NB4 (cell line): ENCODE results near the gene YBX1.

Experiments used
- DNase-seq: peaks from one replicate; pipeline ENCODE4 v3.0.0; 2010; ENCODE audit warnings: low read depth
- H3K4me3 ChIP-seq: one replicate; pipeline ENCODE4 v1.5.1; 2011; ENCODE audit warnings: mild to moderate bottlenecking, low read depth, low read length, moderate library complexity
- MYC ChIP-seq: IDR thresholded peaks from 2 replicates; pipeline ENCODE4 v1.6.1; 2011; ENCODE audit warnings: low read depth, low read length
- POLR2A ChIP-seq: IDR thresholded peaks from 2 replicates; pipeline ENCODE4 v1.6.1; 2011; ENCODE audit warnings: mild to moderate bottlenecking; ENCODE audit not compliant: insufficient read length; ENCODE audit errors: extremely low read depth
- TF ChIP-seq, protein P1 (sequence below): IDR thresholded peaks from 2 replicates; pipeline ENCODE4 v1.6.1; 2011; ENCODE audit warnings: low read depth, low read length
- TF ChIP-seq, protein P2 (sequence below): IDR thresholded peaks from one replicate; pipeline ENCODE4 v1.5.1; 2012; ENCODE audit warnings: low read depth, low read length

The YBX1 gene

DNA sequence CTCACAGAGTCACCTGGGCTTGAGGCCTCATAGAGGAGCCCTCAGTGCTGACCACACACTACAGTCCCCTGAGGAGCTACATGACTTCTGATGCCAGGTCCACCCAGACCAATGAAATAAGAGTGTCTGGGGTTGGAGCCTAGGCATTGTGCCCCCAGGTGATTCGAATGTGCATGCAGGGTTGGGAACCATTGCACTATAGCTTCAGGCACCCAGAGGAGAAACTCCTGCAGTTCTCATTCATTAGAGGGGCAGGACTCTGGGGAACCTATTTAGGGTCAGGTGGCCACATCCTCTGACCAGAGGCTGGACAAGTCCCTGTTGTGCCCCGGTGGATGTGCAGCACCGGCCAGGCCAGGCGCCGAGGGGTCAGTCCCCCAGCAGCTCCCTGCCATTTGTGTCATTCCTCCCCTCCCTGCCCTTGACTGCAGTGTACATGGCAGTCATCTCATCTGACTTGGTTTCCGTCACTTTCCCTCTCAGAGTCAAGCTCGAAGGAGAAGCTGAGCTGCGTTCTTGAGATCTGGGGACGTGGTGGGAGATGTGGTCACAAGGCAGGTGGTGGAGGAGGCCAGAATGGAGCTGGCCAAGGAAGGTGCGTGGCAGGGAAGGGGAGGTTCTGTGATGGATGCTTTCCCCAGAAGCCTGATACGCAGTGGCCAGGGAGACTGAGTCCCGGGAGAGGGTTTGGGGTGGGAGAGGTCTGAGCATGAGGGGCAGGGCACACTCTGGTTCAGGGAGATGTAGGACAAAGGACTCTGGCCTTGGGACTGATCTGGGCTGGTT, 51.4 kb downstream of the YBX1 start:
- TF ChIP-seq MYC (no peak), POLR2A (no peak)
- TF ChIP-seq, protein P1, sequence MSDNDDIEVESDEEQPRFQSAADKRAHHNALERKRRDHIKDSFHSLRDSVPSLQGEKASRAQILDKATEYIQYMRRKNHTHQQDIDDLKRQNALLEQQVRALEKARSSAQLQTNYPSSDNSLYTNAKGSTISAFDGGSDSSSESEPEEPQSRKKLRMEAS: no peak
- TF ChIP-seq, protein P2, sequence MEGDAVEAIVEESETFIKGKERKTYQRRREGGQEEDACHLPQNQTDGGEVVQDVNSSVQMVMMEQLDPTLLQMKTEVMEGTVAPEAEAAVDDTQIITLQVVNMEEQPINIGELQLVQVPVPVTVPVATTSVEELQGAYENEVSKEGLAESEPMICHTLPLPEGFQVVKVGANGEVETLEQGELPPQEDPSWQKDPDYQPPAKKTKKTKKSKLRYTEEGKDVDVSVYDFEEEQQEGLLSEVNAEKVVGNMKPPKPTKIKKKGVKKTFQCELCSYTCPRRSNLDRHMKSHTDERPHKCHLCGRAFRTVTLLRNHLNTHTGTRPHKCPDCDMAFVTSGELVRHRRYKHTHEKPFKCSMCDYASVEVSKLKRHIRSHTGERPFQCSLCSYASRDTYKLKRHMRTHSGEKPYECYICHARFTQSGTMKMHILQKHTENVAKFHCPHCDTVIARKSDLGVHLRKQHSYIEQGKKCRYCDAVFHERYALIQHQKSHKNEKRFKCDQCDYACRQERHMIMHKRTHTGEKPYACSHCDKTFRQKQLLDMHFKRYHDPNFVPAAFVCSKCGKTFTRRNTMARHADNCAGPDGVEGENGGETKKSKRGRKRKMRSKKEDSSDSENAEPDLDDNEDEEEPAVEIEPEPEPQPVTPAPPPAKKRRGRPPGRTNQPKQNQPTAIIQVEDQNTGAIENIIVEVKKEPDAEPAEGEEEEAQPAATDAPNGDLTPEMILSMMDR: no peak
- DNase-seq: no peak
- H3K4me3 ChIP-seq: no peak overlapping the region

DNA sequence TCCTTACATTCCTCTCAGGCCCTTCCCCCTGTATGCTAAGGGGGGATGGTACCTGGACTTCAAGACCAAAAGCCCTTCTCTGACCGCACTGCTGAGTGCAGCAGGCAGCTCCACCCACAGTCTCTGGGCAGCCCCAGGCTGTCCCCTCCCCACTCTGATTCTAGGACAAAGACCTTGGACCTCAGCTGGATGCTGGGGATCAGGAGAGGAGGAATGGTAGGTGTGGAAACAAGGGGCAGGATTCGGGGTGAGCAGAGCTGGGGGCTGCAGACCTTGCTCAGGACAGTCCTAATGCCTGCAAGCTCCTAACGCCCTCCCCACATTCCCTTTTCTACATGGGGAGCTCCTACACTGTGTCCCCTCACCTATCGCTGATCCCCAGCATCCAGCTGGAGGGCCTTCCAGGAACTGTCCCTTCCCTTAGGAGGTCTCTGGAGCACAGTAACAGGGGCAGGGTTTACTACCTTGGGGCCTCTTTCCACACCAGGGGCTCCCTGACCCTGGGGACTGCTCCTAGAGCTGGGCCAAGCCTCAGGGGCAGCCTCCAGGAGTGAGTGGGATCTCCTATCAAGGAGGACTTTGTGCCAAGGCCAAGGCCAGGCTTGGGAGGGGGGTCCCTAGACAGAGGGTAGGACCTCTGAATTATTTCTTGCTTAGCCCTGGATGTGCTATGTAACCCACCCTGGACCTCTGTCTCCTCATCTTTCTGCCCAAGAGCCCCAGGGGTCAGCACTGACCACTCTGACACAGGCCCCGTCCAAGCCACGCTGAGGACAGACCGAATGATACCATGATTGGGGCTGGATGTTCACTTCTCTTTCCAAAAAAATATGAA, 52.2 kb downstream of the YBX1 start:
- DNase-seq: no peak
- TF ChIP-seq, protein P2: no peak
- TF ChIP-seq POLR2A: no peak
- no peak for TF ChIP-seq MYC
- TF ChIP-seq, protein P1: no peak
- no peak overlapping the region for H3K4me3 ChIP-seq

DNA sequence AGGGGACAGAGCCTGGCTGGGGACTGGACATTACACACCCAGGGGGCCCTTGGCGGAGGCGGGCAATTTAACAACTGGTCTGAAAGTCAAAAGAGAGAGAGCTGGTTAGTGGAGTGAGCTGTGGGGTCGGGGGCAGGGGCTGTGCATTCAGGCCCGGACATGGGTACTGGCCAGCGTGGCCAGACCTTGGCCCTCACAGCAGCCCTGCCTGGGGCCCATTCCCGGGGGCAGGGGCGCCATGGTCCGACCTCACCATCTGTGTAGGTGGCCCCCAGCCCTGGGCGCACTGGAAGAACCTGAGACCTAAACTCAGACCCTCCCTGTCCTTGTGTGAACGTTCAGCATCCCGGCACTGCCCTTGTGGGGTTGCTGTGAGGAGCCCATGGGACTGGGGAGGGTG, 52.8 kb downstream of the YBX1 start:
- TF ChIP-seq, protein P2: no peak
- TF ChIP-seq MYC: no peak
- no peak for TF ChIP-seq POLR2A
- TF ChIP-seq, protein P1: no peak
- DNase-seq: no peak
- no peak overlapping the region for H3K4me3 ChIP-seq

DNA sequence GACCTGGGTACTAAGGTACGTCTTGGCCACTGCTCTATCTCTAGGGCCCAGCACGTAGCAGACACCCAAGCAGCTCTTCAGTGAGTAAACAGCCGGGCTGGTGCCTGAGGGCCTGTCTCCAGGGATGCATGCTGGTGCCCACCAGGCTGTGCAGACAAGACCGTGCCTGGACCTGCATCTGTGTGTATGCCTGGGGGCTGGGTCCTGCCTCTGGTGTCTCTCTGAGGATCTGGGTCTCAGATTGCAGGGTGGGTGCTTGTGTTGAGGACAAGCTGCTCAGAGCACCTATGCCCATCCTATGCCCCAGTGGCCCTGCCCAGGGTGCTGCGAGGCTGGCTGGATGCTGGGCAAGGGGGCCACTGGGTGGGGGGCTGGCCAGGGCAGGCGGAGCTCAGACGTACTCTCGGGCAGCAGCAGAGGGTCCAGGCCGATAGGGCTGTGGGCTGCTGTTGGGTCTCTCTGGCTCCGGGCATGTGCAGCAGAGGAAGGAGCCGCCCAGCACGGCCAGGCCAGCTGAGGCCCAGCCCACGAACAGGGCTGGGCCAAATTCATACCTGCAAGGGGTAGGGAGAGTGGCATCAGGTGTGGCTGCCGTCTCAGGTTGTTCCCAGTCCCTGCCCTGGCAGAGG, 53.4 kb downstream of the YBX1 start:
- DNase-seq: no peak

DNA sequence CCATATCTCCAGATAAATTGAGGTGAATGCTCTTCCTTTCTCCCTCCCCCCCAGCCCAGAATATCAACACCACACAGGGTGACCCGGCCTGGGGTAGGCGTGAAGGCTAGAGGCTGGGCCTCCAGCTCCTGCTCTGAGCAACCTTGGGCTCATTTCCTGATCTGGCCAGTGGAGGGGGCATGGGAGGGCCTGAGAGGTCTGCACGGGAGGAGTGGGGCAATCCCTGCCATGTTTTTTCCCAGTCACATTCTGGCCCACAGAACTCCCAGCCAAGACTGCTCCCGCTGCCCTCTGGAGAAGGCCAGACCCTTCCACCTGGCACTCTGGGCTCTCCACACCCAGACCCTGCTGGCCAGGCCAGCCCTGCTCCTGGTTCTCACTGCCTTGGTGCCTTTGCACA, 53.9 kb downstream of the YBX1 start:
- peak; percentile 40 for DNase-seq

More for the DNA sequence above, 53.4 kb downstream of the YBX1 start:
- TF ChIP-seq, protein P2: no peak
- TF ChIP-seq POLR2A (no peak), MYC (no peak)
- TF ChIP-seq, protein P1: no peak
- H3K4me3 ChIP-seq: no peak overlapping the region

More for the DNA sequence above, 53.9 kb downstream of the YBX1 start:
- no peak overlapping the region for H3K4me3 ChIP-seq
- TF ChIP-seq MYC (no peak), POLR2A (no peak)
- TF ChIP-seq, protein P2: no peak
- TF ChIP-seq, protein P1: no peak
